IPS DF 19.7 (cell line): ENCODE measurements around the gene TMED9.
"Not testable (repeated sequence)": the region's sequence is repeated elsewhere in the genome, so short reads cannot be mapped to it uniquely, and the experiment has no call there.

ENCODE experiments used
- DNase-seq: peaks from one replicate; pipeline ENCODE4 v3.0.0-alpha.2; 2013; ENCODE audit warnings: low read depth, low spot score

The TMED9 gene

DNA sequence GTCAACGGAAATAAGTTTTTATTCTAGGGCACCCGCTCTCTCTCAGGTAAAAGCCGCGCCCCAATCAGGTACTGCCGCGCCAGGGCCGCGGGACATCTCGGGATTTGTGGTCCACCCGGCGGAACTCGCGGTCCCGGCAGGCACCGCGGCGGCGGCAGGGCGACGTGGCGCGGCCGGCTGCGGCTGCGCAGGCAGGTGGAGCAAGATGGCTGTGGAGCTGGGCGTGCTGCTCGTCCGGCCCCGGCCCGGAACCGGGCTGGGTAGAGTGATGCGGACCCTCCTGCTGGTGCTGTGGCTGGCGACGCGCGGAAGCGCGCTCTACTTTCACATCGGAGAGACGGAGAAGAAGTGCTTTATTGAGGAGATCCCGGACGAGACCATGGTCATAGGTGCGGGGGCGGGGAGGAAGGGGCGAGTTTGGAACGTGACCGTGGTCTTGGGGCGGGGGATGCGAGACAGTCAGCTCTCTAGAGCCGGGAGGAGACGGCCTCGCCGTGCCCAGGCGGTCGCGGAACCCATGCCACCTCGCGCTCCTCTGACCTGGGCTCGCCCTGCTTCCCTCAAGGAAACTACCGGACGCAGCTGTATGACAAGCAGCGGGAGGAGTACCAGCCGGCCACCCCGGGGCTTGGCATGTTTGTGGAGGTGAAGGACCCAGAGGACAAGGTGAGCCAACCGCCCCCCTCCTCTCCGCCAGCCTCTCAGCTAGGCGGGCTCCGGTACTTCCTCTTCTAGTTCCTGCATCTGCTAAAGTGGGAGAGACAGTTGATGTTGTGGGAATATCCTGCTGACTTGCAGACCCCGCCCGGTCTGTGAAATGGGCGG is at the start of gene TMED9:
Gene TMED9 (plus strand): TSS at position 194 of the 825 bp plus-strand sequence. CDS start 12 bp downstream, at position 206.
- peak; percentile 52 for DNase-seq

DNA sequence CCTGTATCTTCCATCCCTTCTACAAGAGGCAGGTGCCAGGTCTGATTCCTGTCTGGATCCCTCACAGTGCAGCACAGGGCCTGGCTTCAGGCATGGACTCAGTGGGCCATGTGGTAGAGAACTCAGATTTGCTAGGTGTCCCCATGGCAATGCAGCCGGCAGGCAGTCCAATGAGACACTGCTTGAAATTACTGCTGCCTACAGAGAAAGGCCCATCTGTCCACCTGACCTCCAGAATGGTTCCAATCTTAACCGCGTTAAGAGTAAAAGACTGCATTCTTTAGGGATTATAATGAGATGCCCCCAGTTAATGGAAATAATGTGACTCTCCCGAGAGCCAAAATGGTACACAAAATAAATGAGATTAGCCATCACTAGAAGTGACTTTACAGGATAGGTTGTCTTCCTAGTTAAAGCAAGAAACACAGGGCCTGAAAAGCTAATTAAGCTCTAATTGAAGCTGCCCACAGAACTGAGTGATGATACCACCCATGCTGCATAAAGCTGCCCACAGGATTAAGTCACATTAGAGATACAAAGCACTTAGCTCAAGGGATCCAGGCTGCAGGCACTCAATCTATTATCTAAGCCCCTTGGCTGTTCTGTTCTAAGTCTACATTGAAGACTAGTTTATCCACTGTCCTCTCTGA is 49.1 kb upstream of the TMED9 start:
- DNase-seq: no peak

DNA sequence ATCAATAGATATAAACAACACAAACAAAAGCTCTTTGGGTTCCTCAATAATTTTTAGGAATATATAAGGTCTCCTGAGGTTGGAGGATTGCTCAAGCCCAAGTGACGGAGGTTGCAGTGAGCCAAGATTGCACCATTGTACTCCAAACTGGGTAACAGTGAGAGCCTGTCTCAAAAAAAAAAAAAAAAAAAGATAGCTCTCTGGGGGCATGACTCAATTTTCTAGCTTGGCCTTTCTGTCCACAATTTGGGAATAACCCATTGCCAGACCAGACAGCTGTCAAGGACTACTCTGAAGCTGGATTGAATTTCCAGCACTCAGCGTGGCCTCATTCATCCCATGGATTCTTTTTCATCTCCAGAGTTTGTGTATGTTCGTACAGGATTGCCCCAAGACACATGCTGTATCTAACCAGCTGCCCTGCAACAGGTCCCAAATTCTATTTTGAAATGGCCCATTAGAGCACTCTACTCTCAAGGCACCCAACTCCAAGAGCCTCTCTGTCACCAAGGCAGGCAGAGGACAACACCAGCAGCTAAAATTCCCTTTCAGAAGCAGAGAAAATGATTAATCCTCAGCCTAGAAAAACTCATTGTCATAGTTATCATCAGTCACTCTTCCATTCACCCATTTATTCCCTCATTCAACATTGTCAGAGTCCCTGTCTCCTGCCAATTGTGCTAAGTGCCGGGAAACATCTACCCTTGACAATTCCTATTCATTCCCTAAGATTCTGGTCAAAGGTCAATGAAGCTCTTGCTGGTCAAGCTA is 46.3 kb upstream of the TMED9 start:
- DNase-seq: no peak

DNA sequence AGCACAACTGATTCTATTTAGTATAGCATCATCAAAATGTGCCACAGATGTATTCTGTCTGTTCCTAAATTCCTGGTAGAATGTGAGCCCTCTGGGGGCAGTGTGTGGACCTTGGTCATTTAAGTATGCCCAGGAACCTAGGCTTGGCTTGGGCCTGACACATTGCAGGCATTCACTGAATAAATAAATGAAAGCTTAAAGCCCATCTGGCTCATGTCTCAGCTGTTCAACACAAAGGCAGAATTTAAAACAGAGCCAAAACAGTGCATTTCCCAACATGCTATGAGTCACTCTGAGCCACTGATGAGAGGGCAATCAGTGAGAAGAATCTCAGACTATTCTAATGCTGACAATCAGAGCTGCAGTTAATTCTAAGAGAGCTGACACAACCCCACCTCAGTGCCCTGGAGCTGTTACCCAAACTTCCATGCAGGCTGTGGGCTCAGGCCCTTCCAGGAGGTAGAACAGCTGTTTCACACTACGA is 45.7 kb upstream of the TMED9 start:
- DNase-seq: no peak

DNA sequence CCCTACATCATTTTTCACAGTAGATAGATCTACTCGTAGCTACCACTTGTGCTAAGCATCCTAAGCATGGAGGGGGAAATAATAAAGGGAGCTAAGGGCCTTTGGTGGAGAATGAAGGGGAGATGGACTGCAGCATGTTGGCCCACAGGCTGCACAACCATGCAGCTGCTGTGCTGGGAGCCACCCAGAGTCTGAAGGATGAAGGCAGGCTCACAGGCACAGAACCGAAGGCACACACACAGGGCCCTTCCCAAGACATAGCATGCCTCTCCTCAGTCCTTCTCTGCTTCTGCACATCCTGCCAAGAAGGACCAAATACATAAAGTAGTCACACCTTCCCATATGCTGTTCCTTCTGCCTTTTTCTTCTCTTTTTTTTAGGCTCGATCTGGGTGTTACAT is 44.3 kb upstream of the TMED9 start:
- no peak for DNase-seq

DNA sequence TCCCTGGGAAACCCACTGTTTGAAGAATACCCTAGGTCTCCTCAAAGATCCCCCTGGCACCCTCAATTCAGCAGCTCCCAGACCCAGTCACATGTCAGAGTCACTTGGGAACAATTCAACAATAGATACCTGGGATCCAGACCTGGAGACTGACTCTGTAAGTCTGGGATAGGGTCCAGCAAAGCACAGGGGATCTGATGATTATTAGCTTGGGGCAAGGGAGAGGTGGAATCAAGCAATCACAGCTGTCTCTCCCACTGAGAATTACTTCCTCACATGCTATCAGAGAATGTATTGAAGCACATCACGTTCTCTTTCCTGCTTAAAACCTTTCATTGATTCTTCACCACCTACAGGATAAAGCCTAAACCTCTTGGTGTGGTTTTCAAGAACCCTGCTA is 43.5 kb upstream of the TMED9 start:
- DNase-seq: no peak

DNA sequence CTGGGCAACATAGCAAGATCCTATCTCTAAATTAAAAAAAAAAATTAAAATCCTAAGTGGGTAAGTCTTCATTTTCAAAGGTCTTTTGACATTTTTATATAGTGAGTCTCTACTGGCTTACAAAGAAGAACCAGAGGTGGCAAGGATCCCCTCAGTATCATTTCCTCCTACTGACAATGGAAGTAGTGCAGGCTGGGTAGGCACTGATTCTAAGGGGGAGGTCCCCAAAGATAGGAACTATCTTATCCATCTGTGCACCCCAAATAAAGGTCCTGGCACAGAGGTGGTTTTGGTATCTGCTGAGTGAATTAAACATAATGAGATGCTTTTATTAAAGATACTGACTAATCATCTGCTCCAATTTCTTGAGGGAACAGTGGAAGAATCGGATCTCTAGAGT is 41.9 kb upstream of the TMED9 start:
- DNase-seq: no peak

DNA sequence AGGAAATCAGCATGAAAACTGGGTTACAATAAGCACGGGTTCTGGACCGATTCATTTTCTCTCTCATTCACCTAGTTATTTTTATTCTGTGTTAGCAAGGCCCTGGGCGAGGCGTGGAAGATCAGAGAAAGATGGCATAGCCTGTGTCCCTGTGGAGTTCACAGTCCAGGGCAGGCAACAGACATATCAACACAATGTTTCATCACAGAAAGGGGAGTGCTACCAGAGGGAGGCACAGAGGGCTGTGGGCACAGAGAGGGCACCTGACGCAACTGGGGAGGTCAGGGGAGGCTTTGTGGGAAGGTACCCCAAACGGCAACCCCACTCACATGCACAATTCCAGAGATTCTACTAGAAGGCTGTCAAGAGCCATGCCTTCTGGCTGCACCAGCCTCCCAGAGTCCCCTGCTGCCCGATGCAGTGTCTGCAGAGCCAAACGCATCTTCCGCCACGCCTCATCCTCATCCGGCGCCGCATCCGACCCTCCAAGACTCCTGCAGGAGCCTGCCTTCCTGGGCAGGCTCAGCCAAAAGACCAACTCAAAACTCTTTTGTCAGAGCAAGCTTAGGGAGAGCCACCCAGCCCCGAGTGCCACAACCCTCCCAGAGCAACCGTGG is 39.1 kb upstream of the TMED9 start:
- DNase-seq: no peak

DNA sequence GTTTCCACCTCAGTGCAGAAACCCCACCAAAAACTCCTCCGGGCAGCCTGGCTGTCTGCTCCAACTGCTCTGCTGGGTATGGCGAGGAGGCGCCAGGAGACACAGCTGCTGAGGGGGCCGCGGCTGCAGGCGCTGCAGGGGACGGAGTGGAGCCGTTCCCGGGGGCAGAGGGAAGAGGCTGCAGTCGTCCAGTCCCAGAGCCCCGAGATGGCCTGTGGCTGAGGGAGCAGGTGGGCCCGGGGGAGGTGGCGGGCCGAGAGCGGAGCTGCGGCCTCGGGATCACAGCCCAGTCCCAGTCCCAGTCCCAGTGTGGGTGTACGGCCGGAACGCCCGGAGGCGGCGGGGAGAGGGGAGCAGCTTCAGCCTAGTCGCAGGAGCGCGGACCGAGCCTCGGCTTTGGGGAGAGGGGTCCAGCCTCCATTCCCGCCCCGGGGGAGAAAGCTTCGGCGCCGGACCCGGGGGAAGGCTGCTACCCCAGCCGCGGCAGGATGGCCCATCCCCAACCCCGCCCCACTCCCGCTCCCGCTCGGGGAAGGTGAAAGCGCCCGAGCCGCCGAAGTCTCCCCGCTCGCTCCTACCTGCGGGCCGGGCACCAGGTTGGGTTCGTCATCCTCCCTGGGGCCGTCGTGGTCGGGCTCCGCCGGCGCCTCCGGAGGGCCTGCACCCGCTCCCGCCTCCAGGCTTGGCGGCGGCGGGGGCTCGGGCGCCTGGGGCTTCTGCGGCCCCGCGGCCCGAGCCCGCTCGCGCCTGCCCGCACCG is 38.2 kb upstream of the TMED9 start:
- no peak for DNase-seq

DNA sequence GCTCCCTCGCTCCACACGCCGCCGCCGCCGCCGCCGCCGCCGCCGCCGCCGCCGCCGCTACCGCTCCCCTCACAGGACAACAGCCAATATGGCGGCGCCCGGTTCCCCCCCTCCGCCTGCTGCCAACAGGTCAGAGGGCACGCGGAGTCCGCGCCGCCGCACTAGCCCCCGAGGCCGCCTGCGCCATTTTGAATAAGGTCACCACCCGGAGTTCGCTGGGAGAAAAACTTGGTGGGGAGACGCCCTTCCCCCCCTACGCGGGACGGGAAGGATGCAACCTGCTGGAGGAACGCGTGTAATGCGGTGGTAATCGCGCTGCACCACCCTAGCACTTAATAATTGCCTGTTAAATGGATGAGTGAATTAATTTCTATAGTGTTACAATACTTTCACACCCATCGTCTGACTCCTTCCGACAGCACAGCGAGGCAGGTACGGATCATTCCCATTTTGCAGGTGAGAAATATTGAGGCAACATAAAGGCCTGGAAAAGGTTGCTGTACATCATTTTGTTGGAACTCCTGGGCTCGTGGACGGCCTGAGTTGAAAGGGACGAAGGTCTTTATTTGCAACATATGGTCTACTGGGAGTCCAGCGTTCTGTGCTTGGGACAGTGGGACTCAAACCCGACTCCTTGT is 37.4 kb upstream of the TMED9 start, which contains the start of gene FAM193B:
Gene FAM193B (minus strand): TSS at position 90 of the 638 bp plus-strand sequence. CDS start 105 bp downstream, outside the sequence.
- DNase-seq: peak; percentile 69

DNA sequence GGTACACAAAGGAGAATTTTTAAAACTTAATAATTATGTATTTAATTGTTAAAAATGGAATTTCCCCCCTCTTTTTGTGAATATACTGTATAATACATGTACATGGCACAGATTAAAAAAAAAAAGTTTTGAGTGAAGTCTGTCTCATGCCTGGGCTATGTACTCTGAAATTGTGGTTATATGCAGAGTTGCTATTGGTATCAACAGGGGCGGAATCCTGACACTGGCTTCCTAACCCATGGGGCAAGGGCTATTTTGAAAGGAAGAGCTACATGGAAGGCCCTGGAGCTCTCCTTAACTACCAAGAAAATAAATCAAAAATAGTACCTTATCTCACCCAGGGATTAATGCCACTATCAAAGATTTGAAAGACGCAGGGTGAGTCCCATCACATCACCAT is 36.8 kb upstream of the TMED9 start:
- no peak for DNase-seq

DNA sequence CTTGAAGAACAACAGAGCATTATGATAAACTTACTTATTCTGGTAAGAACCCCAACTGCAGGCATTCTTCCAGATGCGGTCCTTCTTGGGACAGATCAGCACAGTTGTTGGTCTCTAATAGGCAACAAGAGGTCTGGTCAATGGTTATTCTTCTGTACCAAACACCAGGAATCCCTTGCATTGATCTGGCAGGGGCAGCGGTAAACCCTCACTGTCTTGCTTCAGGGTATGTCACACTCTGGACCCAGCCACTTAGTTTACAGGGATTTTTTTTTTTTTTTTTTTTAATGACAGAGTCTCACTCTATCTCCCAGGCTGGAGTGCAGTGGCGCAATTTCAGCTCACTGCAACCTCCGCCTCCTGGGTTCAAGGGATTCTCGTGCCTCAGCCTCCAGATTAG is 36.3 kb upstream of the TMED9 start:
- no peak for DNase-seq

DNA sequence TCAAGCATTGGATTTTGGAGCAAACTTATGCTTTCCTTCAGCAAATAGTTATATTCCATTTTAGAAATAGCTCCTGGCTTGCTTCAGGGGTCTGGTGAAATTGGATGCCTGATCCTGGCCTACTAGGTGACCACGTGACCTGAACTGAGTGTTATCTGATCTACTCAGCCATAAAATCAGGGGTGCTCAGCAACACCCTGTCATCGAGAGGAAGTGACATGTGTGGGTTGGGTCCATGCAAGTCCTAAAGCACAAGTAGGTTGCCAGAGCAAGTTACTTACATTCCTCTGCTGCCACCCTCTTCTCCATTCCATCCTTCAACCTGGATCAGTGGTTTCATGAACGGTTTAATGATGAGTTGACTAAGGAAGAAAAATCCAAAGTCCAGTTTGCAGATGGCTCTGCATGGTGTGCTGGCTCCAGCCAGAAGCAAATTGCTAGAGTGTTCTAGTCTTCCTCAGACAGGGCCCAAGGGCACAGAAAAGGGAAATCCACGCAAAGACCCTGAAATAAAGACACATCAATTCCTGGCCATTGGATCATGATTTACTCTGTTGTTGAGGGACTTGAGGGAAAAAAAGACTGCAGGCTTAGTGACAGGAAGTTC is 34.9 kb upstream of the TMED9 start:
- DNase-seq: peak; percentile 25

DNA sequence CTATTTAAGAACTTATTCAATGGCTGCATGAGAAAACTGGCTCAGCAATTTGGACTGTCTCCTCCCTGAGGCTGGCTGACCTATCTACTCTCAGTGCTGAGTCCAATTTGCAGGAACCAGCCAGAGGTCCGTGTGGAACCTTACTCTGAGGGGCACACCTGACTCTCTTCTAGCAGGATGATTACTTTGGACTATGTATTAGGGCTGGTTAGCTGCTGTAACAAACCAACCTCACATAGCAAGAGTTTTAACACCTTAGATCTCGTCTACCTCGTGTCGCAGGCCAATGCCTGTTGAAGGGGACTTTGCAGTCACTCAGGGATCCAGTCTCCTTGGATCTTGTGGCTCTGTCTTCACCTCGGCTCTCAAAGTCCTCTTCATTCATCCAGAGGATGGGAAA is 34.2 kb upstream of the TMED9 start:
- no peak for DNase-seq

DNA sequence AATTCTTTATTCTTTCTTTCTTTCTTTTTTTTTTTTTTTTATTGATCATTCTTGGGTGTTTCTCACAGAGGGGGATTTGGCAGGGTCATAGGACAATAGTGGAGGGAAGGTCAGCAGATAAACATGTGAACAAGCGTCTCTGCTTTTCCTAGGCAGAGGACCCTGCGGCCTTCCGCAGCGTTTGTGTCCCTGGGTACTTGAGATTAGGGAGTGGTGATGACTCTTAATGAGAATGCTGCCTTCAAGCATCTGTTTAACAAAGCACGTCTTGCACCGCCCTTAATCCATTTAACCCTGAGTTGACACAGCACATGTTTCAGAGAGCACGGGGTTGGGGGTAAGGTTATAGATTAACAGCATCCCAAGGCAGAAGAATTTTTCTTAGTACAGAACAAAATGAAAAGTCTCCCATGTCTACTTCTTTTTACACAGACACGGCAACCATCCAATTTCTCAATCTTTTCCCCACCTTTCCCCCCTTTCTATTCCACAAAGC is 32.5 kb upstream of the TMED9 start:
- not testable (repeated sequence) for DNase-seq

DNA sequence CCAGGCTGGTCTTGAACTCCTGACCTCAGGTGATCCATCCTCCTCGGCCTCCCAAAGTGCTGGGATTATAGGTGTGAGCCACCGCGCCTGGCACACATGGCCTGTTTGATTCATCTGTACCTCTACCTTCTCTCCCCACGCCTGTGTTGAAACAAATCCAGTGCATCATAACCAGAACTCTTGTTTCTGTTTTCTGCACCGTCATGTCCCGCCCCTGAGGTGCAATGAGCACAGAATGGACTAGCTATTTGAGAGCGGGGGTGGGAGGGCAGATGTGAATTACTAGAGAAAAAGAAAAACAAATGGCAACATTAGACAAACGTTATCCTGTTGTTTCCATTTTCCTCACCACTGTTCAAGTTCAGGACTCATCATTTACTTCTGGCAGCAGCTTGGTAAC is 27.0 kb upstream of the TMED9 start:
- DNase-seq: no peak

DNA sequence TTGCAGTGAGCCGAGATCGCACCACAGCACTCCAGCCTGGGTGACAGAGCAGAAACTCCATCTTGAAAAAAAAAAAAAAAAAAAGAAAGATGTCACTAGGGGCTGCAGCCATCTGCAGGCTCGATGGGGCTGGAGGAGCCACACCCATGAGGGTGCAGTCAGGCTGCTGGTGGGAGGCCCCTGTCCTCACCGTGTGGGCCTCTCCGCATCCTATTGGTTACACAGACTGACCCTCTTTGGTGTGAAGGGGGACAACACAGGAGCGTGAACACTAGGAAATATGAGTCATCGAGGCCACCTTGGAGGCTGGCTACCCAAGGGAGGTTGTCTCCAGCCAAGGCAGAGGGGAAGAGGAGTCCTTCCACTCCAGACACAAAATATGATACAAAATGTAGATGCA is 23.7 kb upstream of the TMED9 start:
- no peak for DNase-seq

DNA sequence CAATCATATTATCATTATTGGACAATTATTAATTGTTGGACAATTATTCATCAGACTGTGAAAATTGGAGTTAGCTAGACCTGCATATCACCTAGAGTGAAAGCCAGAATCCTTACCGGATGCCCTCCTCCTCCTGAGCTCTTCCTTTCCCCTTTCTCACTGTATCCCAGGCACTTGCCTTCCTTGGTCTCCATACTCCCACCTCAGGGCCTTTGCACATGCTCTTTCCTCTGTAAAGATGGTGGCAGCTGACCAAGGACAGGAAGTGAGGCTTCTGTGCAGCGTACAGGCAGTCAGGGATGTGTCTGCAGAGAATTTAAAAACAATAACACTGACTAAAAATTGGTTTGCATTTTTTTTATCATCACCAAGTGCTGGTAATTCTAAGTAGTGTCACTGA is 22.1 kb upstream of the TMED9 start:
- no peak for DNase-seq

DNA sequence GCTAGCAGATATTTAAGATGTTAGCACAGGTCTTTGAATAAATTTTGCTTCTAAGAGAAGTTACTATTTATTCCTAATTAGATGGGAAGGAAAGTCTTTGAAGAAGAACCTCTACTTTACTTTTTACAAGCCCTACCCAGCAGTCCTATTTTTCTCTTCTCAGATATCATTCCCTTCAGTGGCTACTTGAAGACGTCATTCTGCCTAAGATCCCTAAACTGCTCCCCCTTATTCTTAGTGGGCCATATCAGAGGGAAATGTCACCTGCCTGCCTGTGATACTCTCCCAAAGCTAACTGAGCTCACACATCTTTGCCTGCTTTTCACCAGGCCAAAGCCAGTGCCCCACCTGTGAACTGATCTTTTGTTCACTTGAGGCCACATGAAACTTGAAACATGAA is 16.5 kb upstream of the TMED9 start:
- no peak for DNase-seq

DNA sequence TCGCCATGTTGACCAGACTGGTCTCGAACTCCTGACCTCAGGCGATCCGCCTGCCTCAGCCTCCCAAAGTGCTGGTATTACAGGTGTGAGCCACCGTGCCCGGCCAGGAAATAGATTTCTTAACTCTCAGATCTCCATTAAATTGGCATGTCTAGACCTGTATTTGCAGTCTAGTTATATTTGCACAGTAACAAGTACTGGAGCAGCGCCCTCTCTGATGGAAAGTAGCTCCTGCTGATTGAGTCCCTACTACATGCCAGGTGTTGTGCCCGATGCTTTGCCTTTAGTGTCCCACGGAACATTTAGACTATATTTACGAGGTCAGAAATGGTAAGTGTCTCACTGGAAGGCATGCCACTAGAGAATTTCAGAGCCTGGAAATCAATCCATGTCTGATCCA is 15.8 kb upstream of the TMED9 start:
- no peak for DNase-seq
